GDM1 (cell line): Measurements from ENCODE around the gene CD55.
A peak's percentile ranks its signal among the peaks of the same experiment; 100 is the strongest.
"Not testable (repeated sequence)": the region's sequence is repeated elsewhere in the genome, so short reads cannot be mapped to it uniquely, and the experiment has no call there.

Experiments used
- DNase-seq: peaks from one replicate; lab custom pipeline; 2025; lab: John Stamatoyannopoulos, UW

The CD55 gene

GRCh38 chr1:207305489-207305873, 16.0 kb upstream of the CD55 start:
- DNase-seq: no peak

DNA sequence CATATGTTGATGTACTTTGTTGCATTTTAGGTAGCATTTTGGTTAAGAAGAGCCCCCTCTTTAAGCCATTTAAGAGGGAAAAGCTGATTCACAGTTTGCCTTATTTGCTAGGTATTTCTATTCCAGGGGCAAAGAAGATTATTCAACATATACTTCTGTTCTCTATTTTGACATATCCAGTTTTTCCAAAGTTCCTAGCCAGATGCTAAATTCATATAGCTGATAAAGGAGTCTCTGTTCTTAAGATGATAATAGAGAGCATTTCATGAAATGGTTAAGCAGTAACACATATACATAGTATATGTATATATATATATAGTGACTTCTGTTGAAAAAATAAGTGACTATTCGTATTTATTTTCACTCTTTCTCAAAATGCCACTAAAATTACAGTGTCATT, 15.5 kb upstream of the CD55 start:
- DNase-seq: no peak

DNA sequence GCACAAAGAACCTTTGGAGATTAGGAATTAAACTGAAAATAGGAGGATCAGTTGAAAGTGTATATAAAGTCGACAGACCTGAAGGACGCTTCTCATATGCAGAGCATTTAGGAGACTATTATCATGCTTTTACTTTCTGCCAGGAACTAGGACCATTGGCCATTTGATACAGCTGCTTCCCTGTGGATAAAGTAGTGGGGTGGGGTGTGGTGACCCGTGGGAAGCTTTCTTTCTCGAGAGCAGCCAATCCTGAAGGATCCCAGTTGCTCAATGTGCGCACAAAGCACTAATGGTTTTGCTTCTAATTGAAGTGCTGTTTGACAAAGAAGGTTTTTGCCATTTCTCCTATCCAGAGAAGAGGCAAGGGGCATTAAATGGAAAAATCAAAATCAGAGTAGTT, 14.9 kb upstream of the CD55 start:
- DNase-seq: no peak

GRCh38 chr1:207308451-207309190, 12.9 kb upstream of the CD55 start:
- peak; percentile 2 for DNase-seq

GRCh38 chr1:207309745-207310273, 11.7 kb upstream of the CD55 start:
- no peak for DNase-seq

DNA sequence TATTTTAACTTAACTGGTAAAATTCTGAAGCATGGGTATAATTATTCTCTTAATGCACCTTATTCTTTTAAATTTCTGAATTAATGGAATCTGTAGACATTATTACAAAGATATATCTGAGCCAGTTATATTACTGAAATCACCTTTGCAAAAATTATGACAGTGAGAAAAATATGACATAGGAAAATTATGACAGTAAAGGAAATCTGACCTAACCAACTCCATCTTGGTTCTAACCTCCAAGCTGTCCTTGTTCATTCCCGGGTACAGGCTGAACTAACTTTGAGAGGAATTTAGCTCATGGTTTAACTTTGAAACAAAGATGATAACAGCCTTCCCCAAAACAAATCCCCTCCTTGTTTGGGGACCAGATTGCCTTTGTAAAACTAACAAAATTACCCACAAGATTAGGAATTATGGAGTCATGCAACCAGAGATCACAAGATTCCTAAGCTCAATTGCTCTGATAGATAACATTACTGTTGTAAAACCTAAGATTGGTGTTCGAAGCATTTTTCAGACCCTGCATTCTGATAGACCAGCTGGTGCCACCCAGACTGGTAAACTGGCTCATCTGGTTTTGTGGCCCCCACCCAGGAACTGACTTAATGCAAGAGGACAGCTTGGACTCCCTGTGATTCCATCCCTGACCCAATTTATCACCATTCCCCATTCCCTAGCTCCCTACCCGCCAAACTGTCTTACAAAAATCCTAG, 9.4 kb upstream of the CD55 start:
- DNase-seq: no peak

DNA sequence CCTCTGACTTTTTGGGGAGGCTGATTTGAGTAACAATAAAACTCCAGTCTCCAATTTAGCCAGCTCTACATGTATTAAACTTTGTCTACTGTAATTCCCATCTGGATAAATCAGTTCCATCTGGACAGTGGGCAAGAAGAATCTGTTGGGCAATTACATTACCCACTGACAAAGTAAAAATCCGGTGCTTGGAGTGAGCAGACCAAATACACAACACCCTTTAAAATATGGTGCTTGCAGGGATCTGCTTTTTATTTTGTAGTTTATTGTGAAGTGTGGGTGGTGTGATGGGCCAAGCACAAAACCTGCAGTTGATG, 8.9 kb upstream of the CD55 start:
- DNase-seq: no peak

DNA sequence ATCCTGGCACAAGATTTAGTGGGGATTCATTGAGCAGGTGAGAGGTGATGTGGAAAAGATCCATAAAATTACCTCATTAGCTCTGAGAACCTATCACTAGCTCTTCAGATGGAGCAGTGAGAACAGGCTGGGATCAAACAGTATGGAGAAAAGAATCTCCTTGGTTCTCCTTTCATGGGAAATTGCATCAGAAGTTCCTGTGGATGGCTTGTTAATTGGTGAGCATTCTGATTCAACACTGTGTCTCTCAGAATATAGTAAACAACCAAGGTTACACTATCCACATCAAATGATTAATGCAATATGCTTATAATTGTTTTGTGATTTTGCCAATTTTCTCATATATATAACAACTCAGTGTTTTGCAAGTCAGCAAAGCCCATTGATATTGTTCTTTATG, 8.3 kb upstream of the CD55 start:
- no peak for DNase-seq

DNA sequence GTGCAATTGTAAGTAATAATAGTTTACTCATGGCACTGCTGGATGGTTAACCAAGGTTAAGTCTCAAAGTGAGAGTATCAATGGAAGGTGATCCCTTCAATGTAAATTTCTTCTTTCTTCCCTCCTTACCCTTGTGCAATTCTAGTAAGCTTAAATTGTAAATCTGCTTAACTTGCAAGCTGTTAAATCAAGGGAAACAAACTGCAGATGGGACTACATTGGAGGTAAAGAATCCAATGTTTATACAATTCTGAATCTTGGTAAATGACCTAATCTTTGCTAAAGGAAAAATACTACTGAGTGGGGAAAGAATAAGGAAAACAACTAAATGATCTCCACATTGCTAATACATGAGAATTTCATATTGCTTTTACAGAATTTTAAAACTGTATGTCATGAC, 6.7 kb upstream of the CD55 start:
- no peak for DNase-seq

- no peak for DNase-seq
These were observed 6.0 kb upstream of the CD55 start for GRCh38 chr1:207315435-207315834.

DNA sequence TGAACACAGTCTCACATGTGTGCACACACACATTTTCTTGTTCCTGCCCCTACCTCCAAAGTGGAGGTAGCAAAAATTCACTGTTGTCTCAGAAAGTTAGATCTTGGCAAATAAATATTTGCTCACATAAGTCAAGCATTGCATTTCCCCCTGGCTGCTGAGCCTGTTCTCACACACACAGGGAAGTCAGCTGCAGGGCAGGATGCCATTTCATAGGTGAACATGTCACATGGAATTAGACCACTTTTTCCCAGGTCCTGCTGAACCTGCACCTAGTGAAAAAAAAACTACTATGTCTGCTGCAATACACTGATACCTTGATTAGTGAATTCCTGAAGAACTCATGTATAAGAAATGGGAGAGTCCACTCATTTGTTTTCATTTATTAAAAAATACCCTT, 5.3 kb upstream of the CD55 start:
- DNase-seq: no peak

- DNase-seq: peak; percentile 35
These were observed 4.7 kb upstream of the CD55 start for GRCh38 chr1:207316622-207317391.

- no peak for DNase-seq
These were observed 3.9 kb upstream of the CD55 start for GRCh38 chr1:207317561-207317960.

DNA sequence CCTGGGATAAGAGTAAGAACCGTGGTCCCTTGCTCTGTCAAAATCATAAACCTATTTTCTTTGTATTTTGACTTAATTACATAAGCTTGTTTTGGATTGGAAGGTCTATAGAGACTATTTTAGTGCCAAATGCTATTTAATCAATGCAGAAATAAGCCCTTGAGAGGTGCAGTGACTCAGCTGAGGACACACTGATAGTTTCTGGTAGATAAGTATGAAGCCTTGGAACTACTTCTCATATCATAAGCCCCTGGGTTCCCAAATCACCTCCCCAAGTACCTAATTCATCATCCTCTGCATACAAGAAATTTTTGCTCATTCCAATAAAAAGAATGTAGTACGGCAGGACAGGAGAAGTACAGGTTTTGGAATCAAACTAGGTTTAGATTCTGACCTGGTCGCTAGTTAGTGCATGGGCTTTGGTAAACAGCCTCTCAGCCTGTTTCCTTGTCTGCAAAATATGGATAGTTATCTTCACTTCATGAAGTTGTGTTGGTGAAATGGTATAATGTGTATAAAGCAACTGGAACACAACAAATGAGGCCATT, 3.3 kb upstream of the CD55 start:
- DNase-seq: no peak

DNA sequence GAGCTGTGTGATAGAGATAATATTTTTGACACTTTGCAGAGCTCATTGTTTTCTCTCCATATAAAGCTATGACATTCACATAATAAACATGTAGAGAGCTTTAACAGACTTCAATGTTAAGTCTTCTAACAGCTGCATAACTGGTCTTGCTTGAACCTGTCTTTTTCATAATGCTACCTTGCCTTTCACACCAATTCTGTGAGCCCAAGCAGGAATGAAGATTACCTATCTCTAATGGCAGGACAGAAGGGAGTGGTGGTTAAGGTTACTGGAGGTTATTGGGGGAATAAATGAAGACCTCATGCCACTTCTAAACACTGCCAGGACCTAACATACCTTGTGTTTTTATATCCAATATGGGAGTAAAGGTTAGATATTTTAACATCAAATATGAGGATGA, 2.3 kb upstream of the CD55 start:
- DNase-seq: no peak

- DNase-seq: not testable (repeated sequence)
These were observed 1.4 kb upstream of the CD55 start for GRCh38 chr1:207320105-207320504.

GRCh38 chr1:207321790-207322645, 540 bp downstream of the CD55 start:
- no peak for DNase-seq

GRCh38 chr1:207323425-207324225, 2.1 kb downstream of the CD55 start:
- no peak for DNase-seq

DNA sequence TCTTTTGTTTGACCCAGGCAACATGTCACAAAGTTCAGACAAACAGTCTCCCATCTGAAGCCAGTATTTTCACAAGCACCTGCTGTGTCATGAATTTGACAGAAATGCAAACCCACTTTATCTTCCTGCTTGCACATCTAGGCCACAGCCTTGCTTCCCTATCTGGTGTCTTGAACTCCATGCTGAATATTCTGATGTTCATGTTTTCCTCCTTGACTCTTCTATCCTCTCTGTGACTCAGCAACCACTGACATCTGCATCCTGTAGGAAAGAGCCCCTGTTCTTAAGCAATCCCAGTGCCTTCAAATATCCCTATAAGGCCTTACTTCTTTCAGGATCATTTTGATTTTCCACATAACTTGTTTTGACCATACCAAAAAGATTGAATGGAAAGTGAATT, 6.5 kb downstream of the CD55 start:
- DNase-seq: peak; percentile 59

DNA sequence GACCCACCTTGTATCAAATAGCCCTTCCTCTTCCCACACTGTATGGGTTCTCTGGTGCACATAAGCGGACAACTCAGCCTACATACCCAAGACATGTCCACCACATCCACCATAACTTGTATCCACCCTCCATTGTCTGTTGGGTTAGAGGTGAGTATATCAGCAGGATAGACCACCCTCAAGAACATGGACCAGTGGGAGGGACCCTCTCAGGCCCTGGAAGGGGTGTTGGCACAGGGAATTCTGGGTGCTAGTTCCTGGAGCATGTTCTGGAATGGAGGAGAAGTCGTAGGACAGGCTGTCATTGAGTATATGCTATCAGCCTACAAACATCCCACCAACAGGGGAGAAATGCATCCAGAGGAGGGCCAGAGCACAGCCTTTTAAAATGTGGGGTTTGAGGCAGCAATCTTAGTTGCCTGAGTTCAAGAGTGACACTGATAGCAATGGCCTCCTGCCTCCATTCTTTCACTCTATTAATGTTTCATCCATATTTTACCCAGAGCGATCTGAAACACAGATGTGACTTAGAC, 7.5 kb downstream of the CD55 start:
- no peak for DNase-seq

DNA sequence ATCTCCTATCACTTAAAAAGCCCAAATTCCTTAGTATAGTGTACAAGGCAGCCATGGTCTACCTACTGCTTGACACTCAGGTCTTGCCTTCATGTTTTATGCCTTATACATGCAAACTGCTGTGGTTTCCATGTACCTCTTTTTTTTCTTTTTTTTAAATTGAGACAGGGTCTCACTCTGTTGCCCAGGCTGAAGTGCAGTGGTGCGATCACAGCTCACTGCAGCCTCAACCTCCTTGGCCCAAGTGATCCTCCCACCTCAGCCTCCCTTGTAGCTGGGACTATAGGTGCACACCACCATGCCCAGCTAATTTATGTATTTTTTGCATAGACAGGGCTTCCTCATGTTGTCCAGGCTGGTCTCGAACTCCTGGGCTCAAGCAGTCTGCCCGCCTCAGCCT, 8.0 kb downstream of the CD55 start:
- no peak for DNase-seq
